ENCODE results near the gene ERBB4. TPM values are rescaled to one million over a fixed set of nuclear protein-coding genes. Genes with fewer than 3 reads are reported as not detected.

Gene ERBB4
- total and polyA plus RNA-seq, 7 donors, result 0.07 to 7.5 (median 2.0) TPM

DNA sequence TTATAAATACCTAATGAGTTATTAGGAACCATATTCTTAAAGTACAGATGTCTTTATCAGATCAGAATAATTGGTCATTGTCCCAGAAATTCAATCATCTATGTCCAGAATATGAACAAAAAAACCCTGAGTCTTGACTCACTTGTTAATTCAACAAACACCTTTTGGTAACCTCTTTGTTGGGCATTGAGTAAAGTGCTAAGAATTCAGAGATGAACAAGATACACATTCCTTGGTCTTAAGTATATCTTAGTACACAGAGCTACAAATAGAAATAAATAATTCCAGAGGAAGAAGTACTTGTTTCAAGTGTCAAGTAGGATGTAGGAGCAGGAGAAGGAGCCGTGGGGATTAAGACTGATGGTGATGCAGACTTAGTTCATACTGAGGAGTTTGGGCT lies 1184.1 kb downstream of the ERBB4 start:
- intact Hi-C loops (cut with DNase I), result no loop called here
- Histone ChIP-seq H3K36me3 (ENCODE audit: insufficient read depth in 1 of 2, low read depth in 1 of 2) (no peaks in the 10 kb centered on the region), H3K27ac (no peak overlapping the region), H3K4me1 (no peaks in the 10 kb centered on the region), H3K4me3 (no peak overlapping the region), H3K9me3 (no peaks in the 10 kb centered on the region), H3K27me3 (ENCODE audit: insufficient read depth in 3 of 3, low read length in 2 of 3) (no peaks in the 10 kb centered on the region)
- ATAC-seq (no peak), DNase-seq (no peak)
- TF ChIP-seq, protein P1, sequence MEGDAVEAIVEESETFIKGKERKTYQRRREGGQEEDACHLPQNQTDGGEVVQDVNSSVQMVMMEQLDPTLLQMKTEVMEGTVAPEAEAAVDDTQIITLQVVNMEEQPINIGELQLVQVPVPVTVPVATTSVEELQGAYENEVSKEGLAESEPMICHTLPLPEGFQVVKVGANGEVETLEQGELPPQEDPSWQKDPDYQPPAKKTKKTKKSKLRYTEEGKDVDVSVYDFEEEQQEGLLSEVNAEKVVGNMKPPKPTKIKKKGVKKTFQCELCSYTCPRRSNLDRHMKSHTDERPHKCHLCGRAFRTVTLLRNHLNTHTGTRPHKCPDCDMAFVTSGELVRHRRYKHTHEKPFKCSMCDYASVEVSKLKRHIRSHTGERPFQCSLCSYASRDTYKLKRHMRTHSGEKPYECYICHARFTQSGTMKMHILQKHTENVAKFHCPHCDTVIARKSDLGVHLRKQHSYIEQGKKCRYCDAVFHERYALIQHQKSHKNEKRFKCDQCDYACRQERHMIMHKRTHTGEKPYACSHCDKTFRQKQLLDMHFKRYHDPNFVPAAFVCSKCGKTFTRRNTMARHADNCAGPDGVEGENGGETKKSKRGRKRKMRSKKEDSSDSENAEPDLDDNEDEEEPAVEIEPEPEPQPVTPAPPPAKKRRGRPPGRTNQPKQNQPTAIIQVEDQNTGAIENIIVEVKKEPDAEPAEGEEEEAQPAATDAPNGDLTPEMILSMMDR (IDR thresholded peaks at IDR 0.05), result no peak
- WGBS, 3 donors, result 73 to 83% (median 79%) methylated on average over 1 of the region's 1 CpG

DNA sequence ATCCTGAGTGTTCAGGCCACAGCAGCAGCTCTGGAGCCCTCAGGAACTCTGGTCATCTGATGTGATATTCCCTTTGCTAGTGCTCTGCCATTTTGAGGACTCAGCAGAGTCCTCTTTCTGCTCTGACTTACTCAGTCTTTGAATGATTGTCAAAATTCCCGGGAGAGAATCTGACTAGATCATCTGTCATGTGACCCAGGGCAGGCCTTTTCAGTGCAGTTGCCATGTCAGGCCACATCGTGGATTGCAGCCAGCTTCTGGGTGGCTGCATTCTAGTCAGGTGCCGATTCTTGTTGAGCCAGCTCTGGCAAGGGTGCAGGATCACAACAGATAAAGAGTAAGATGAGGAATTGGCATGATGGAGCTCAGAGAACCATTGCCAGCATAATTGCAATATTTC lies 1186.6 kb downstream of the ERBB4 start:
- no peak for DNase-seq
- H3K27ac ChIP-seq, result no peak overlapping the region
- H3K4me1 ChIP-seq, result no peaks in the 10 kb centered on the region
- TF ChIP-seq, protein P1 (IDR thresholded peaks at IDR 0.05), result no peak
- no peaks in the 10 kb centered on the region for H3K36me3 ChIP-seq (ENCODE audit: insufficient read depth in 1 of 2, low read depth in 1 of 2)
- no peaks in the 10 kb centered on the region for H3K9me3 ChIP-seq
- no peak overlapping the region for H3K4me3 ChIP-seq
- WGBS, 3 donors, result 18 to 43% (median 18%) methylated on average over 3 of the region's 3 CpGs
- no peak for ATAC-seq
- no peaks in the 10 kb centered on the region for H3K27me3 ChIP-seq (ENCODE audit: insufficient read depth in 3 of 3, low read length in 2 of 3)
- intact Hi-C loops (cut with DNase I), result no loop called here

DNA sequence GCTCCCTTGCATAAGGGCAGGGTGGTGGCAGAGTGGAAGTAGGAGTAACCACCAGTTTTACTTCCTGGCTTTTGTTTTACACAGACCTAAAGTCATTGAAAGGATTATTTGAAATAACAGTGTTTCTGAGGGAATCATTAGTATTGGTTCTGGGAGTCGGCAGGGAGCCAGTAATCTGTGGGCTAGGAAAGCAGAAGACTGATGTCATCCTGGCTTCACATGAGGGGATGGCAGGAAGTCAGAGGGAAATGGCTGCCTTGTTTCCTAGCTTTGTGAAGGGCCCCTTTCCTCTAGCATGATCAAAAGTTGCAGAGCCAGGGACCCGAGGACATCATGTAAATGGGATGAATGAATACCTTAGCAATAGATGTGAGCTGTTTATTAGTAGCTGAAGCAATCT lies 1189.6 kb downstream of the ERBB4 start:
- no peaks in the 10 kb centered on the region for H3K4me1 ChIP-seq
- ATAC-seq (no peak), DNase-seq (no peak)
- H3K27ac ChIP-seq, result no peak overlapping the region
- H3K27me3 ChIP-seq (ENCODE audit: insufficient read depth in 3 of 3, low read length in 2 of 3), result no peaks in the 10 kb centered on the region
- no peak overlapping the region for H3K4me3 ChIP-seq
- no peaks in the 10 kb centered on the region for H3K36me3 ChIP-seq (ENCODE audit: insufficient read depth in 1 of 2, low read depth in 1 of 2)
- intact Hi-C loops (cut with DNase I), result no loop called here
- TF ChIP-seq, protein P1 (IDR thresholded peaks at IDR 0.05), result no peak
- 44 to 70% (median 45%) methylated on average over 2 of the region's 2 CpGs for WGBS, 3 donors
- H3K9me3 ChIP-seq, result no peaks in the 10 kb centered on the region

DNA sequence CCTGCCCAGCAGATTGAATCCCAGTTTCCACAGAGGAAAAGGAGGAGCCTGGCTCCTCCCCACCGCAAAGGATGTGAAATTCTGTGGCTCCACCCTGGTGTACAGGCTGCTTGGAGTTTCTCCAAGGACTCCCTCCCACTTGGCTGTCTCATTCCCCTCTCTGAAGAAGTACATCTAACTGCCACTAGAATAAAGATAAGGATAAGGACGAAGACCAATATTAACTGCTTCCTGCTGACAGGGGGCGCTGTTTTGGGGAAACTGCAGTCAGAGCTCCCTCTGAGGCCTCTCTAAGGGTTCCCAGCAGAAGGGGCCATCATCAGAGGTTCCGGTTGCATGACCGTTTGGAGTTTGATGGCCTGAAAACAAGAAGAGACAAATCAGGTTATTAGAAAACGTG lies 1191.3 kb downstream of the ERBB4 start:
- no peak for ATAC-seq
- Histone ChIP-seq H3K27me3 (ENCODE audit: insufficient read depth in 3 of 3, low read length in 2 of 3) (no peaks in the 10 kb centered on the region), H3K9me3 (no peaks in the 10 kb centered on the region), H3K27ac (no peak overlapping the region), H3K4me3 (no peak overlapping the region), H3K4me1 (no peaks in the 10 kb centered on the region), H3K36me3 (ENCODE audit: insufficient read depth in 1 of 2, low read depth in 1 of 2) (no peaks in the 10 kb centered on the region)
- TF ChIP-seq, protein P1 (IDR thresholded peaks at IDR 0.05), result no peak
- intact Hi-C loops (cut with DNase I), result no loop called here
- WGBS, 3 donors, result 71 to 75% (median 74%) methylated on average over 6 of the region's 6 CpGs
- no peak for DNase-seq

DNA sequence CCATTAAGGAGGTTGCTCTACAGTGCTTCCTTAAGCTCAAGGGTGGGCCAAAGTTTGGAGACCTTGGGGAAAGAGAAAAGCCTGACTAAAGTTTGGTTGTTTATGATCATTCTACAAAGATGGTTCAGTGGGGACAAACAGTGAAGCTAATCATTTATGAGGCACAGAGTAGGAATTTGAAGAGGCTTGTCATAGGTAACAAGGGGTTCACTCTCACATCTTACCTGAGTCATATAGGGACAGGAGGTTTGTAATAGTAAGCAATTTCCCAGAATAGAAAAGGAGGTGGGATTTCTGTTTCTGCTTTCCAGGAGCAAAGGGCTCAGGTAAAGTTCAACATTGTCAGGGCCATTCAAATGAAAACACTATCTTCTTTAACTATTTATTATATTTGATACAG lies 1194.3 kb downstream of the ERBB4 start:
- intact Hi-C loops (cut with DNase I), result no loop called here
- H3K9me3 ChIP-seq, result no peaks in the 10 kb centered on the region
- TF ChIP-seq, protein P1 (IDR thresholded peaks at IDR 0.05), result no peak
- no peak overlapping the region for H3K27ac ChIP-seq
- no peaks in the 10 kb centered on the region for H3K4me1 ChIP-seq
- ATAC-seq (no peak), DNase-seq (no peak)
- H3K4me3 ChIP-seq, result no peak overlapping the region
- no peaks in the 10 kb centered on the region for H3K27me3 ChIP-seq (ENCODE audit: insufficient read depth in 3 of 3, low read length in 2 of 3)
- H3K36me3 ChIP-seq (ENCODE audit: insufficient read depth in 1 of 2, low read depth in 1 of 2), result no peaks in the 10 kb centered on the region
